Measurements from ENCODE around the gene GCH1.
"Not testable (repeated sequence)": the region's sequence is repeated elsewhere in the genome, so short reads cannot be mapped to it uniquely, and the experiment has no call there.

The GCH1 gene

DNA sequence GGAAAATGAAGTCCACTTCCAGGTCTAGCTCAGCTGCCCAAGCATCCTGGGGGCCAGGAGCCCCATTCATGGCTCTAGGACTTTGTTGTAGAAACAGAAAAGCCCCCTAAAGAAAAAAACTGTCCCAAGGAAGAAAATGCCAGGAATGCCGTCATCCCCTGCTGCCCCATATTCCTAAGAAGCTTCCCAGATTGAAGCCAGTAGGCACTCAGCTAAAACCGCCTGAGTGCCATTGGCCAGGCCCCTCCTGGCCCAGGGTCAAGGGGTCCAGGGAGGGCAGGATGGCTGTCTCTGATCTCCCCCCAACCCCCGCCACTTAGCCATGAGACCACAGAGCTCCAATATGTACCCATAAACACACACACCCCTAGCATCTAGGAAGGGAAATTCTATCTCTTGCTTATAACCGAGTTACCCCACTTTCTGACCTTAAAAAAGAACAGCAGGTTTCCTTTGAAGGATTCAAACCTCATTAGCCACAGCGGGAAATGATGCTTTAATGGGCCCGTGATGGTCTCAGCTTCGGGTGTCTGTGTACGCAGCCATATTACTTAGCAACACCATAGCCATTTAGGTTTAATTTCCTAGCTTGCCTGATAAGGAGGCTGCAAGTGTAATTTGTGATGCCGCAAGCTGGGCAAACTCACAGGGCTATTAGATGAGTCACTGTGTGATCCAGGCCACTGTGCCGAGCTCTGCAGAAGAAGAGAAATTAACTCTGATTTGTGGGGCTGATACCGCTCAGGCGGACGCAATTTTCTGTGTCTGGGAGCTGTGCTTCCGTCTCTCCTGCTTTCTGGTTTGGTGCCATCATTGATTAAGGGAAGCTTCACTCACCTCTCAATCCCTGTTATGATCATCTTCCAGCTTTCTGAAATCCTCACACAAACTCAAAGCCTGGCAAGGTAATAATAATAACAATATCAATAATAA, 84.2 kb downstream of the GCH1 start:
- peak; percentile 25 for DNase-seq (ENCODE audit: low spot score)

DNA sequence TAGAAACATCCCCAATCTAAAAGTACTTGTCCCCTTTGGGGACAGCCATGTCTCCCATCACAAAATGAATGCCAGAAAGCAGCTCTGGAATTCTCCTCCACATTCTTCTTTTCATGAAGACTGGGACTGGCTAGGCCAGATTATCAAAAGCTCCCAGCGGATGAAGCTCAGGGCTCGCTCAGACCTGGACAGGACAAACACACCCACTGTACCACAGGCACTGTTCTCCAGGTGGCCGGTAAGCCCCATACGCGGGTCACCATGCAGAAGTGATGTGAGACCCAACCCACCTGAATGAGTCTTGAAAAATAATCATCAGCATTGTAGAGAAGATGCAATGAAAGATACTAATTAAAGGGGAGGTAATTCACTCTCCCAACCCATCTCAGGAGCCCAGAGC, 85.1 kb downstream of the GCH1 start:
- DNase-seq (ENCODE audit: low spot score): no peak

DNA sequence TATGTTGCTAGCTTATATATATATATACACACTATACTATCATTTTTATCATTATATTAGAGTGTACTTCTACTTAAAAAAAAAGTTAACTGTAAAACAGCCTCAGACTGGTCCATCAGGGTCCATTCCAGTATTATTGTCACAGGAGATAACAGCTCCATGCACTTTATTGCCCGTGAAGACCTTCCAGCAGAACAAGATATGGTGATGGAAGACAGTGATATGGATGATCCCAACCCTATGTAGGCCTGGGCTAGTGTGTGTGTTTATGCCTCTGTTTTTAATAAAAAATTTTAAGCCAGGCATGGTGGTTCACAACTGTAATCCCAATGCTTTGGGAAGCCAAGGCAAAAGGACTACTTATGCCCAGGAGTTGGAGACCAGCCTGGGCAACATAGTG, 86.2 kb downstream of the GCH1 start:
- no peak for DNase-seq (ENCODE audit: low spot score)

DNA sequence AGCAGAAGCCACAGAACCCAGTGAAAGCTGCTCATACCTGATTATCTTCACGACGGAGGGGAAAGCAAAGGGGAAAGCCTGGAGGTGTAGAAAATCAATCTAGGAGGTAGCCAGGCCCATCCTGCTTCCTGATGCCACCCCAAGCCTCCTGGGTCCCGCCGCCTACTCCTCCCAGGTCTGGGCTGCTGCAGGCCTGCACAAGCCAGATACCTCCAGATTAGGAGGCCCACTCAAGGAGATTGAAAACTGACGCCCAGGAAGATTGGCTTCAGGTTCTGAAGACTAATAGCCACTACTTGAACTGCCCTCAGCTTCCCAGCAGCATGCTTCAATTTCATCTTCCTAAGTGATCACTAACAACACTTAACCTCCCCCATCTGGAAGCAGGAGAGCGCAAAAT, 87.1 kb downstream of the GCH1 start:
- DNase-seq (ENCODE audit: low spot score): no peak

DNA sequence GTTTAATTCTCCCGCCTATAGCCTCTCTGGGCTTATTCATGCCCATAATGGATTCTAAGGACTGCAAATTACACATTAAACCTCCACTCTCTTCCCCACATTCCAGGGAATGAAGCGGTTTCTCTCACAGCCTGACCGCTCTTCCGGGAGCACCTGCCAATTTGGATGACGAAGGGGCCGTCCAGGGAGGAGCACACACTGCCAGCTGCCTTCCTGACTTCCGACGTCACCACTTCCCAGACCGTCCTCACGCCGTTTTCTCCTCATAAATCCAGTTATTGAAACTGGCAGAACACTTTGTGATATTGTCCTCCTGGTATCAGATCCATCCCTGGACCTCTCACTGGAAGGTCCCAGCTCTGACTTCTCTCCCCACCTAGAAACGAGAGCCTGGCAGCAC, 87.6 kb downstream of the GCH1 start:
- DNase-seq (ENCODE audit: low spot score): no peak

DNA sequence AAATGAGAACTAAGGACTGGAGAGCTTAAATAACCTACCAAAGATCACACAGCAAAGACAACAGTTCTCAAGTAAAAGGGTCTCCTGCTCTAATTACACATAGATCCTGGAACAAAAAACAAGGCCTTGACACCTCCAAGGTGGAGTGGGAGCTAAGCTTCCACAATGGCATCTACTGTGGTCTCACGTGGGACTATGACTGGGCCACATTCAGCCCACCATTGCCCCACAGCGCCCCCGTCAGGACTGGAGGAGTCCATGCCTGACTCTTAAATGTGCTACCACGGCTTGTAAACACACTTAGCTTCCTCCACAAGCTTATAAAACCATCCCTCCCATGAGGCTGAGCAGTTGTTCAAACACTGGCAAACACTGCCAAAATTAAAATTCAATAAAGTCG, 88.5 kb downstream of the GCH1 start:
- no peak for DNase-seq (ENCODE audit: low spot score)

DNA sequence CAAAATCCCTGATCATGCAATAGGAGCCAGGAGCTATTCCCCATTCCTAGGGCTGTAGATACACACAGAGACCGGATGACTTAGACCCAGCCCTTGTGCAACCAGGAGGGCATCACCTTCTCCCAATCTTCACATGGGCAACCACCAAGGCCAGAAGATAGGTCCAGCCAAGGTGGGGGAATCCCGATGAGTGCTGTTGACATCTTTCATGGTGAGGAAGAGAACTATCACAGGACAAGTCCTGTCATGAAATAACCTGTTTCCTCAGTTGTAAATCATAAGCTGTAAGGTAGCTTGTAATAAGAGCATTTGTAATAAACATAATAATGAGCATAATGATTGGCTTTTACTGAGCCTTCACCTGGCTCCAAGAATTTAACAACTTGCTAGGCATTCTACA, 89.5 kb downstream of the GCH1 start:
- DNase-seq (ENCODE audit: low spot score): no peak

DNA sequence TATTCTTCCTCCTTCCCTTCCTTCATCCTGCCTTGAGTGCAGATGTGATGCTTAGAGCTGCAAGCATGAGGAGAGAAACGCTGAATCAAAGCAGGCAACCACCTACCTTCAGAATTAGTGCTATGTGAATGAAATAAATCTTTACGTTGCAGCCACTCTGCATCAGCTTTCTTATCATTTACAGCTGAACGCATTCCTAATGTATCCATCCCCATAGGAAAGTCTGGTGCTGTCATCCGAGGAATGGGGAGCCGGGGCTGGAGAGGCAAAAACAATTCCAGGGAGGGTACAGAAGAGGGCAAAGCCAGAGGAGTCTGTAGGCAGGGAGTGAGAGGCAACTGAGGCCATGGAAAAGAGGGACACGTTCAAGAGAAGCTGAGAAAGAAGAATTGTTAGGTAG, 90.0 kb downstream of the GCH1 start:
- DNase-seq (ENCODE audit: low spot score): no peak

DNA sequence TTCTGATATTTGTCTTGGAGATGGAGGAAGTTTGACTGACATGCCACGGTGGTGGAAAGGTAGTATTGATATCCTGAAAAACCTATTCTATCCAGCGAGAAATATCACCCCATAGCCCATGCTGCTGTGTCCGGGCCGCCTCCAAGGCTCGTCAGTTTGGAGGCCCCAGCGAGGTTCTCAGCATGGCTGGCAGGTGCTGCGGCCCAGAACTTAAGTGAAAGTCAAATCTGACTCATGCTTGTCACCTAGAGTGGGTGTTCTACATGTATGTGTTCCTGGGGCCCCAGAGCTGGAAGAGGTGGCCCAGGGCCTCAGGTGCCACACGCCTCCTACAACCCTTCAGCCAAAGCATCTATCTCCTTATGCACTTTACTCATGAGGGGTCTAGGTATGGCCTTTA, 92.9 kb downstream of the GCH1 start:
- no peak for DNase-seq (ENCODE audit: low spot score)

DNA sequence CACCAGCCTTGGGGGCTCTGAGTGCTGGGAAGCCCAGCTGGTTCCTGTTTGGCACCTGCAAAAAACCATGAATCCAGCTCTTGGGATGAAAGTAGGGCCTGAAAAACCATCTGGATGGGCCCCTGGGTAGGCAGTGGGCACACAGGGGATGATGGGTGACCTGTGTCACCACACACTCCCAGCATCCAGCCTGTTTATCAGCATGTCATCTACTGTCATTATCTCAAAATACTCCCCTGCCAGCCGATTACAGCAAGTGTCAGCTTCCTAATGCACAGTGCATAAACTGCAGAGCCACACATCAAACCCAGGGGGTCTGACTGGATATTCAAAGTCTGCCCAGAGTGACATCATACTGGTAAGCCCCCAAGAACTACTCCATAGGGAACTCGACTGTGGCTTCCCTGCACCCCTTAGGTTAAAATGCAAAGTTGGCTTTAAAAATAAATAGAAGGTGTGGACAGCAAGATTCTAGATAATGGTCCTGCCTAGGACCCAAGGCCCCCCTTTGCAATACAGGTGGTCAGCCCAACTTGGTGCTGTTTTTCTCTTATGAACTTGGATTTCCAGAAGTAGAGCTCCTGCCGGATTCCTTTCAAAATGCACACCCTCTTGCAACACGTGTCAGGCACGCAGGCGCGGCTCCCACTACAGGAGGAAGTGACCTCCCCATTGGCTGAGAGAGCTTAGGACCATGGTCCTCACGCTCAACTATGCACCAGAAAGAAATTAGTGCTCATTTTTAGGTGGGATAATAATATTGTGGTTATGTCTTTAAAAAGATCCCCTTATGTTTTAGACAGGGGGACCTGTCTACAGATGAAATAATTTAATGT, 94.1 kb downstream of the GCH1 start:
- DNase-seq (ENCODE audit: low spot score): no peak

DNA sequence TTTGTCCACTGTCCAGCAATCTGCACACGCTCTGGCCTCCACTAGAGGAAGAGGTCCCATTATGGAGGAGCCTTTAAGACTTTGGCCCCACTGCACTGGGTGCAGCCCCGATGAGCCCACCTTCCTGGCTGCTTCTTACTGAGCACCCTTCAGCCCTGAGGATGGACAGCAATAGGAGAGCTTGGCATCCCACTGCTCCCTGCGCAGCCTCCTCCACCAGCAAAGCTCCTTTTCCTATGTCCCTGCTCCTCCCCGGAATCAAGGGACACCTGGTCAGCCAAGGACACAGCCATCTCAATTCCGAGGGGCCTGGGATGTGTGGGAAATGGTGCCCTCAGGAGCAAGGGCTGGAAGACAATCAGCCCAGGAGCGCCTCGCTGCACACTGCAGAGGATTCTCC, 94.7 kb downstream of the GCH1 start:
- DNase-seq (ENCODE audit: low spot score): no peak

DNA sequence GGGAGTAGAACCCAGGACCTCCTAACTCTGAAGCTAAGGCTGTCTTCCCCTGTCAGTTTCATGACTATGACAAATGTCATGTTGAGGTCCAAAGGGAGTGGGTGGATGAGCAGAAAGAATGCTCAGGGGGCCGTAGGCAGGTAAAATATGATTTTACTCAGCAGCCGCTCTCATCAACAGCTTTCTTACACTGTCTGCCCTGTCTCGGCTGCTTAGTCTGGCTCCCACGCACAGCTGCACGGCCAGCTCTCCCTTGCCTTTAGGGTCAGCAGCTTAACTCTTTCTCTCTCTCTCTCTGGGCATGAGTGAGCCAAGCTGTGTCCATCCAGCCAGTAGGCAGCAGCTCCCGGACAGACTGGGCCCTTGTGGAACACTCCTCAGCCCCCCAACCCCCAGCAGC, 95.2 kb downstream of the GCH1 start:
- no peak for DNase-seq (ENCODE audit: low spot score)

DNA sequence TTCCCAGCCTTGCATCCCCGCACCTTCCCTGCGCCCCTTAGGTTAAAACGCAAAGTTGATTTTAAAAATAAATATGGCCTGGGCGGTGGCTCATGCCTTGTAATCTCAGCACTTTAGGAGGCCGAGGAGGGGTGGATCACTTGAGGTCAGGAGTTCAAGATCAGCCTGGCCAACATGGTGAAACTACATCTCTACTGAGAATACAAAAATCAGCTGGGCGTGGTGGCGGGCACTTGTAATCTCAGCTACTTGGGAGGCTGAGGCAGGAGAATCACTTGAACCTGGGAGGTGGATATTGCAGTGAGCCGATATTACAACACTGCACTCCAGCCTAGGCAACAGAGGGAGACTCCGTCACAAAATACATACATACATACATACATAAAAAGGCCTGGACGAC, 96.0 kb downstream of the GCH1 start:
- no peak for DNase-seq (ENCODE audit: low spot score)

DNA sequence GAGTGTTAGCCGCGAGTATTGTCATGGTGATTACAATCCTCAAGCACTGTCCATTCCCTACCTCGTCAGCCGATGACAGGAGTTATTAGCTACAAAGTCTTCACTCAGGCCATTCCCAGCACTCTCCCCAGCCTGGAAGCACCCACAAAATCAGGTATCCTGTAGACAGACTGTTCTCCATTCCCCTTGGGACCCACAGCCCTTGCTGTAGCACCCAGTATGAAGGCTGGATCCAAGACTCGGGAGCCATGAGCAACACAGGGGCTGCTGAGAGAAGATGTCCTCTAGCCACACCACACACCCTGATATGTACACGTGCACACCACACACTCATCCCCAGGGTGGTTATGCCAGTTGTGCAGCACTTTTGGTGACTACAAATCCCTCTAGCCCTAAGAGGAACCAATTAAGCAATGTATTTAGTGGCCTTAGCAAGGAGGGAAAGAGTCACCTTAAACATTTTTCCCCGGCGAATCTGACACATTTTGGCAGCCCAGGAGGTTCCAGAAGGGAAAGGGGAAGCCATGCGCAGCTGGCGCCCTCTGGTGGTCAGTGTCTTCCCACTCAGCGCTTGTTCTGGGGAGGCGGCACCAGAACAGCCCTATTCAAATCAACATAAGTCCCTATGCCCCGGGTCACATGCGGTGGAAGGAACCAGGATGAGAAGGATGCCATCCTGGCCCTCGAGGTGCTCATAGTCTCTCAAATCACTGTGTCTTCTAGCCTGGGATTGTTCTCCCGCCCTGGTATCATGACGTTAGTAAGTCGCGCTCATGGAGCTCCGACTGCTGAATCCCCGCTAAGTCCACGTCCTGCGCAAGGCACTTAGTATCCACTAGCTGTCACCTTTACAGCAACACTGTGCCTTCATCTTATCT, 96.9 kb downstream of the GCH1 start:
- peak; percentile 86 for DNase-seq (ENCODE audit: low spot score)

DNA sequence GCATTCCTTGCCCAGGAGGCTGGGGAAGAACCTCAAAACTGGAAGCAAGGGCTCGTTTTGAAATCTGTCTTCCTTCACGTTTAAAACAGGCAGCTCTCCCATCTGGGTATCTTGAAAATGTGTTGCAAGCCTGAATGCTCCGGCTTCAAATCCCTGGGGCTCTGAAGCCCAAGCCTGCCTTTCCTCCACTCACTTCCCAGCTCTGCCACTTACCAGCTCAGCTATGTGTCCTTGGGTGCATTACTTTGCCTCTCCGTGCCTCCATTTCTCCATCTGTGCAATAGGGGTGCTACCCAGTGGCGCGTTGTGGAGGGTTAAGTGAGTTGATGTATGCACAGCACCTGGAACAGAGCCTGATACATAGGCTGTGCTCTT, 97.6 kb downstream of the GCH1 start:
- no peak for DNase-seq (ENCODE audit: low spot score)

DNA sequence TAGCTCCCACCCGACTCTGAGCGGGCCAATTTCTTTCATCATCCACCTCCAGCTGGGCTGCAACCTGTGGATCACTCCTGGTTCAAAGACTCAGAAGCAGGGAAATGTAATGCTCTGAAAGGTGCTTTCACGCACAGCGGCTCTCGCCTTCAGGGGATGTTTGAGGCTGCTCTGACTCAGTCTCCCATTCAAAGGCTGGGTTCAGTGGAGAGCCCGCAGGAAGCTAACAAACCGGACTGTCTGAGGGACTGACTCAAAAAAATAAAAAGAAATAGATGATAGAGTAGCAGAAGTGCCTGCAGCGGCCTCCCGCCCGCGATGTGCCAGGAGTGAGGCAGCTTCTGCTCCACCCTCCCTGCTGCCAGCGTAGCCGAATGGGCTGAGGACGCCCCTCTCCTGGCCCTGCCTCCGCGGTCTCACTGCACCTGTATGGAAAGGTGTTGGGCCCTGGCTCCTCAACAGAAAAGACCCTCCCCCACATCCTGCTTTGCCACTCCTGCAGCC, 98.0 kb downstream of the GCH1 start:
- DNase-seq (ENCODE audit: low spot score): no peak

DNA sequence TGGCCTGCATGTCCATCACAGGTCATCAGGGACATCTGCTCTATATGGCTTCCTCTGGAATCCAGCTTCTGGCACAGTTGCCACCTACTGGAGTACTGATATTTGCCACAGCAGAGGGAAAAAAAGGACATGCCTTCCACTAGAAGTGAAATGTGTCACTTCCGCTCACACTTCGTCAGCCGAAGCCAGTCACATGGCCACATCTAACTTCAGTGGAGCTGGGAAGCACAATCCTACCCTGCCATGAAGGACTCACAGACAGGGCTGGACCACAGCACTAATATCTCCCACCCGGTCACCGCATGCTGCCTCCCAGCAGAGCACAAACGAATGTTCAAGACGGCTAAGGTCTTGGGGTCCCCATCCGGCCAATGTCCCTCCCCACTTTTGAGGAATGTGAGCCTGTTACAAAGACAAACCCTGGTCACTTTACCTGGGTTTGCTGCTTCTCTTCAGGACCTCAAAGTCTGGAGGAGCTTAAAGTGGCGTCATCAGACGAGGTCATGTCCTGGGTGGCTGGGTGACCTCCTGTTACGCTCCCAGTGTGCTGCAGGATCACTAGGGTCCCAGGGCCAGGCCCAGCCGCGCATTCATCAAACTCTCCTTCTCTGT, 98.6 kb downstream of the GCH1 start:
- DNase-seq (ENCODE audit: low spot score): no peak

DNA sequence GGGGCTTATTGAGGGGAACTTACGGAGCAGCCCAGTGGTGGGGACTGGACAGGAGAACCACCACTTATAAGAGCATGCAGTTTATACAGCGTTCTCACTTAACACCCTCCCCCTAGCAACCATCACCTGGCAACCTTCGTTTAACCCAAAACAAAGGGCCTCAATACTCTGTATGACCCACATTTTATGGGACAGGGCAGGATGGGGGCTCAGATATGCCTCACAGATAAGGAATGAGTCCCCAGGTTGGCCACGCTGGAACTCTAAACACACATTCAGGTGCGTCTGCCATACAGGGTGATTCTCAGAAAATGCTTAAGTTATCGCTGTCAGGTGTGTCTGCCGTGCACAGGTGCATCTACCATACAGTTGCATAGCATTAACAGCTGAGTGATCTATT, 99.2 kb downstream of the GCH1 start:
- no peak for DNase-seq (ENCODE audit: low spot score)

DNA sequence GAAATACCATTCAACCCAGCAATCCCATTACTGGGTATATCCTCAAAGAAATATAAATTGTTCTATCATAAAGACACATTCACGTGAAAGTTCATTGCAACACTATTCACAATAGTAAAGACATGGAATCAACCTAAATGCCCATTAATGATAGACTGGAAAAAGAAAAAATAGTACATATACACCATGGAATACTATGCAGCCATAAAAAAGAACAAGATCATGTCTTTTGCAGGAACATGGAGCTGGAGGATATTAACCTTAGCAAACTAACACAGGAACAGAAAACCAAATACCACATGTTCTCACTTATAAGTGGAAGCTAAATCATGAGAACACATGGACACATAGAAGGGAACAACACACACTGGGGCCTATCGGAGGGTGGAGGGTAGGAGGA, 101.1 kb downstream of the GCH1 start:
- not testable (repeated sequence) for DNase-seq (ENCODE audit: low spot score)

DNA sequence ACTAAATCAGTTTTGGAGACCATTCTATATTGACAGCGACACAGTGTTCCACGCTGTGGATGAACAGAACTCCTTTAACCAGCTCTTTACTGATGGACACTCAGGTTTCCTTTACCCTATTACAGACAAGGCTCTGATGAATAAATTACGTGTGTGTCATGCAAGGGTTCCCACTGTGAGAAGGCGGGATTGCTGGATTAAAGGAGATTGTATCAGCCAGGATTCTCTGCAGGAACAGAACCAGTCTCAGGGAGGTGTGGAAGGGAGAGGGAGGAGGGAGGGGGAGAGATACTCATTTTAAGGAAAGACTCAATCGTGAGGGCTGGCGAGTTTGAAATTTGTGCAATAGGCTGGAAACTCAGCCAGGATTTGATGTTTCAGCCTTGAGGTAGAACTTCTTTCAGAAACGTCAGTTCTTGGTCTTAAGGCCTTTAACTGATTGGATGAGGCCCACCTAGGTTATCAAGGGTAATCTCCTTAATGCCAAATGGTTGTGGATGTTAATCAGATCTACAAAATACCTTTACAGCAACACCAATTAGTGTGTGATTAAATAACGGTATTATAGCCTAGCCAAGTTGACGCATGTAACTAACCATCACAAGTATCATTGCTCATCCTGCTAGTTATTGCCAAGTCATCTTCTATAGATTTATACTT, 104.0 kb downstream of the GCH1 start:
- DNase-seq (ENCODE audit: low spot score): no peak

DNA sequence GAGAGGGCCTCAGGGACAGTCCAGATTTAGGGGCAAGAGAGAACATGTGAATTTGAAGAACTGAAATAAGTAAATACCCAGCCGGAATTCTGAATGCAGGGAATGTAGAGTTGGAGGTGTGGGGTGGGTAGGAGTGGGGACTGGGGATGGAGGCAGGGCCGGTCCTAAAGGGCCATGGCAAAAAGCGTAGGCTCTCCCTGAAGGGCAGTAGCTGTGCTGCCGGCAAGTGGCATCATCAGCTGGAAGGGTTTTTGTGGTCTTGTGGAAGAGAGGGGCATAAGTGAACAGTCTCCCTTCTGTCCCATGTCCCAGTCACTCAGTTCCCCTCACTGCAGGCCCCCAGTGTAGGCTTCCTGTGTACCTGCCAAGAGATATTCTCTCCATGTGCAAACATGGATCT, 104.6 kb downstream of the GCH1 start:
- DNase-seq (ENCODE audit: low spot score): no peak
